GM19452 (cell line): ENCODE measurements around the gene ISY1.
"Not testable (repeated sequence)": the region's sequence is repeated elsewhere in the genome, so short reads cannot be mapped to it uniquely, and the experiment has no call there.

Experiments
- ATAC-seq: cut with Tn5 transposase; IDR thresholded peaks from one replicate; pipeline ENCODE4 v1.9.1; 2021; ENCODE audit not compliant: unreplicated experiment

ISY1 gene

GRCh38 chr3:129166579-129167332, 5.9 kb upstream of the ISY1 start:
- ATAC-seq = no peak

GRCh38 chr3:129165594-129165993, 4.7 kb upstream of the ISY1 start:
- not testable (repeated sequence) for ATAC-seq

- no peak for ATAC-seq
Measured at GRCh38 chr3:129164500-129164899, 3.6 kb upstream of the ISY1 start.

GRCh38 chr3:129162729-129163579, 2.1 kb upstream of the ISY1 start:
- no peak for ATAC-seq

GRCh38 chr3:129161860-129162271, 1.0 kb upstream of the ISY1 start:
- peak; percentile 8 for ATAC-seq

GRCh38 chr3:129144786-129145185, 16.1 kb downstream of the ISY1 start:
- no peak for ATAC-seq

GRCh38 chr3:129141011-129141410, 19.9 kb downstream of the ISY1 start:
- not testable (repeated sequence) for ATAC-seq

- ATAC-seq = no peak
Measured at GRCh38 chr3:129139911-129140310, 21.0 kb downstream of the ISY1 start.

GRCh38 chr3:129136275-129136674, 24.6 kb downstream of the ISY1 start:
- ATAC-seq = not testable (repeated sequence)

GRCh38 chr3:129132097-129132866, 28.6 kb downstream of the ISY1 start:
- ATAC-seq = no peak

GRCh38 chr3:129131465-129132088, 29.3 kb downstream of the ISY1 start:
- no peak for ATAC-seq

- ATAC-seq = no peak
Measured at GRCh38 chr3:129130291-129130813, 30.5 kb downstream of the ISY1 start.

GRCh38 chr3:129128357-129129155, 32.3 kb downstream of the ISY1 start:
- no peak for ATAC-seq

GRCh38 chr3:129126726-129127280, 34.1 kb downstream of the ISY1 start:
- ATAC-seq = no peak

- no peak for ATAC-seq
Measured at GRCh38 chr3:129123314-129124060, 37.4 kb downstream of the ISY1 start.

GRCh38 chr3:129122412-129123011, 38.4 kb downstream of the ISY1 start:
- ATAC-seq = no peak

- ATAC-seq = peak; percentile 36
Measured at GRCh38 chr3:129121792-129122411, 39.0 kb downstream of the ISY1 start, which contains the start of gene RAB43. Gene RAB43, minus strand, starts transcription at chr3:129121804. Its CDS starts 315 bp downstream, at chr3:129121489.
